ENCODE measurements around the gene ABHD16B. TPM values are rescaled to one million over a fixed set of nuclear protein-coding genes. Genes with fewer than 3 reads are reported as not detected.

ABHD16B gene
- total and polyA plus RNA-seq, 2 of the 13 experiments (the other 11 are each of a cell fraction or from before 2014, with no cell fraction given), result not detected

GRCh38 chr20:63894358-63895201 is 33.3 kb downstream of the ABHD16B start, which contains the start of gene DNAJC5 (continued):
- peak; percentile 52 for TF ChIP-seq YY1 (IDR thresholded peaks at IDR 0.05; ENCODE audit: insufficient read depth, insufficient replicate concordance, low read depth, low read length)
- TF ChIP-seq YEATS4 (CRISPR knock-in tag; IDR thresholded peaks at IDR 0.05; ENCODE audit: borderline replicate concordance), result peak; percentile 66; the same call in 1 of the 2 replicates
- TF ChIP-seq PTBP1 (IDR thresholded peaks at IDR 0.05; ENCODE audit: low read depth, low read length, poor library complexity, severe bottlenecking), result no peak
- TF ChIP-seq ZNF776 (CRISPR knock-in tag; IDR thresholded peaks at IDR 0.05), result peak; percentile 42; the same call in 1 of the 2 replicates
- TF ChIP-seq NFKB2 (CRISPR knock-in tag; IDR thresholded peaks at IDR 0.05; ENCODE audit: borderline replicate concordance), result peak; percentile 90; the same call in 1 of the 2 replicates
- TF ChIP-seq AHR (CRISPR knock-in tag; IDR thresholded peaks at IDR 0.05), result peak; percentile 93; the same call in 1 of the 2 replicates
- TF ChIP-seq ZBTB49 (CRISPR knock-in tag; IDR thresholded peaks at IDR 0.05; ENCODE audit: borderline replicate concordance), result no peak
- TF ChIP-seq ZNF280B (CRISPR knock-in tag; IDR thresholded peaks at IDR 0.05; ENCODE audit: borderline replicate concordance), result peak; percentile 91
- peak; percentile 55; the same call in 1 of the 2 replicates for TF ChIP-seq ZFP41 (CRISPR knock-in tag; IDR thresholded peaks at IDR 0.05; ENCODE audit: borderline replicate concordance)
- no peak for TF ChIP-seq ISX (CRISPR knock-in tag; conservative IDR thresholded peaks at IDR 0.05)
- 0 out of 2 replicates have a peak, but pooled peaks have one; percentile 25 for TF ChIP-seq ZFP1 (CRISPR knock-in tag; IDR thresholded peaks at IDR 0.05)
- no peak for TF ChIP-seq ZNF33A (CRISPR knock-in tag; IDR thresholded peaks at IDR 0.05; ENCODE audit: borderline replicate concordance)
- no peak for TF ChIP-seq ZNF629 (CRISPR knock-in tag; conservative IDR thresholded peaks at IDR 0.05)
- no peak for TF ChIP-seq SETDB1 (CRISPR knock-in tag; IDR thresholded peaks at IDR 0.05; ENCODE audit: borderline replicate concordance)
- peak; percentile 93; the same call in 1 of the 2 replicates for TF ChIP-seq MXD1 (CRISPR knock-in tag; IDR thresholded peaks at IDR 0.05)
- no peak for TF ChIP-seq ZNF713 (CRISPR knock-in tag; IDR thresholded peaks at IDR 0.05)
- TF ChIP-seq RBM39 (IDR thresholded peaks at IDR 0.05; ENCODE audit: low read depth, low read length, poor library complexity, severe bottlenecking), result no peak
- TF ChIP-seq ZNF768 (CRISPR knock-in tag; IDR thresholded peaks at IDR 0.05), result peak; percentile 57; the same call in 1 of the 2 replicates
- no peak for TF ChIP-seq ZNF589 (CRISPR knock-in tag; conservative IDR thresholded peaks at IDR 0.05)
- TF ChIP-seq HIVEP1 (CRISPR knock-in tag; IDR thresholded peaks at IDR 0.05), result no peak
- no peak for TF ChIP-seq SRSF1 (optimal IDR thresholded peaks at IDR 0.05; ENCODE audit: low read depth, low read length)
- TF ChIP-seq HES4 (CRISPR knock-in tag; IDR thresholded peaks at IDR 0.05; ENCODE audit: borderline replicate concordance), result peak; percentile 69
- TF ChIP-seq GATA4 (IDR thresholded peaks at IDR 0.05; ENCODE audit: borderline replicate concordance, low read depth), result 0 out of 2 replicates have a peak, but pooled peaks have one; percentile 26
- peak; percentile 45; the same call in 1 of the 2 replicates for TF ChIP-seq NFYB (CRISPR knock-in tag; IDR thresholded peaks at IDR 0.05)
- TF ChIP-seq ZNF672 (CRISPR knock-in tag; IDR thresholded peaks at IDR 0.05), result no peak
- TF ChIP-seq ZNF891 (CRISPR knock-in tag; IDR thresholded peaks at IDR 0.05), result peak; percentile 98

All from HepG2 (cell line).